ENCODE data around the gene ZNRF1.
A peak's percentile ranks its signal among the peaks of the same experiment; 100 is the strongest.

Gene ZNRF1

GRCh38 chr16:75093598-75094540 is 95.0 kb downstream of the ZNRF1 start:
- H3K4me3 Mint-ChIP-seq: no peak overlapping the region

GRCh38 chr16:75095204-75095621 is 96.4 kb downstream of the ZNRF1 start:
- no peak for DNase-seq
- peaks cover 67% of the 10 kb centered on the region for H3K4me1 Mint-ChIP-seq (ENCODE audit: low read depth)
- peak overlapping the region; percentile 0 for H3K27ac Mint-ChIP-seq
- H3K27me3 Mint-ChIP-seq: no peaks in the 10 kb centered on the region
- H3K4me3 Mint-ChIP-seq: no peak overlapping the region
- H3K36me3 Mint-ChIP-seq (ENCODE audit: low read depth): peaks cover 15% of the 10 kb centered on the region
- no peaks in the 10 kb centered on the region for H3K9me3 Mint-ChIP-seq

More at GRCh38 chr16:75093598-75094540, 95.0 kb downstream of the ZNRF1 start:
- Mint-ChIP-seq H3K27ac (peak overlapping the region; percentile 59), H3K27me3 (no peaks in the 10 kb centered on the region), H3K36me3 (ENCODE audit: low read depth) (peaks cover 15% of the 10 kb centered on the region), H3K9me3 (no peaks in the 10 kb centered on the region), H3K4me1 (ENCODE audit: low read depth) (peaks cover 63% of the 10 kb centered on the region)
- no peak for DNase-seq

DNA sequence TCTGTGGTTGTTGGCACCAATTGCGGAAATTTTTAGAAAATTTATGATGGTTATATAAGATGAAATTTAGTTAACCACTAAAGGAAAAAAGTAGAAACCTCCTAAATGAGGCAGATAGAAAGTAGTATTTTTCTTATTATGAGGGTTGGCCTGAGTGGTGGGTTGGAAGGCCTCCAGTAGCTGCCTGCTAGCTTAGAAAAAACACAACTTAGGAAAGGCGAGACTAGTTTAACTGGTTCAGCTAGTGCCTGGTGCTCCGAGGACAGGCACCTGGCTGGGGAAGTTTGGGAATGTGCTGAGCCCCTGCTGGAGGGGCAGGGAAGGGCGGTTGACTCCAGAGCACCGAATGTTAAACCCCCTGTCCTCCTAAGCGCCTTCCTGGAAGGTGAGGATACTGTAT is 97.8 kb downstream of the ZNRF1 start:
- no peaks in the 10 kb centered on the region for H3K9me3 Mint-ChIP-seq
- H3K4me1 Mint-ChIP-seq (ENCODE audit: low read depth): peaks cover 72% of the 10 kb centered on the region
- H3K27ac Mint-ChIP-seq: peak overlapping the region; percentile 88
- no peak for DNase-seq
- peak overlapping the region; percentile 15 for H3K4me3 Mint-ChIP-seq
- H3K27me3 Mint-ChIP-seq: no peaks in the 10 kb centered on the region
- peaks cover 15% of the 10 kb centered on the region for H3K36me3 Mint-ChIP-seq (ENCODE audit: low read depth)

DNA sequence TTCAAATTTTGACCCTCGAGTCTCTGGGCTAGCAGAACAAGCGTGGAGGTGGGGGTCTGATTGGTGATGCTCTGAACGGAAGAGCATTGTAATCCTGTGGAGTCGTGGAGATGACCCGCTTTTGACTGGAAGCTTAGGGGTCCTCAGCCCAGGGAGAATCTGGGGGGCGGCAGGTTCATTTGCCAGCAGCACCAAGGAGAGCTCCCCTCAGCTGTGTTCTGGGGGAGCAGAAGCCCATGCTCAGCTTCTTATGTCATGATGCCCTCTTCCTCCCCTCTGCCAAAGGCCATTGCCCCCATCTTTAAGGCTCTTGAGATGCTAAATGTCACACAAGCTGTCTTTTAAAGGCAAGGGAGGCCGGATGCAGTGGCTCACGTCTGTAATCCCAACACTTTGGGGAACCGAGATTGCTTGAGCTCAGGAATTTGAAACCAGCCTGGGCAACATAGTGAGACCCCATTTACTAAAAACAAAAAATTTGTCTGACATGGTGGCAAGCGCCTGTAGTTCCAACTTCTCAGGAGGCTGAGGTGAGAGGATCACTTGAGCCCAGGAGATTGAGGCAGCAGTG is 98.5 kb downstream of the ZNRF1 start:
- Mint-ChIP-seq H3K4me1 (ENCODE audit: low read depth) (peaks cover 72% of the 10 kb centered on the region), H3K36me3 (ENCODE audit: low read depth) (peaks cover 15% of the 10 kb centered on the region), H3K4me3 (peak overlapping the region; percentile 15), H3K27me3 (no peaks in the 10 kb centered on the region), H3K9me3 (no peaks in the 10 kb centered on the region), H3K27ac (peak overlapping the region; percentile 88)
- DNase-seq: no peak

DNA sequence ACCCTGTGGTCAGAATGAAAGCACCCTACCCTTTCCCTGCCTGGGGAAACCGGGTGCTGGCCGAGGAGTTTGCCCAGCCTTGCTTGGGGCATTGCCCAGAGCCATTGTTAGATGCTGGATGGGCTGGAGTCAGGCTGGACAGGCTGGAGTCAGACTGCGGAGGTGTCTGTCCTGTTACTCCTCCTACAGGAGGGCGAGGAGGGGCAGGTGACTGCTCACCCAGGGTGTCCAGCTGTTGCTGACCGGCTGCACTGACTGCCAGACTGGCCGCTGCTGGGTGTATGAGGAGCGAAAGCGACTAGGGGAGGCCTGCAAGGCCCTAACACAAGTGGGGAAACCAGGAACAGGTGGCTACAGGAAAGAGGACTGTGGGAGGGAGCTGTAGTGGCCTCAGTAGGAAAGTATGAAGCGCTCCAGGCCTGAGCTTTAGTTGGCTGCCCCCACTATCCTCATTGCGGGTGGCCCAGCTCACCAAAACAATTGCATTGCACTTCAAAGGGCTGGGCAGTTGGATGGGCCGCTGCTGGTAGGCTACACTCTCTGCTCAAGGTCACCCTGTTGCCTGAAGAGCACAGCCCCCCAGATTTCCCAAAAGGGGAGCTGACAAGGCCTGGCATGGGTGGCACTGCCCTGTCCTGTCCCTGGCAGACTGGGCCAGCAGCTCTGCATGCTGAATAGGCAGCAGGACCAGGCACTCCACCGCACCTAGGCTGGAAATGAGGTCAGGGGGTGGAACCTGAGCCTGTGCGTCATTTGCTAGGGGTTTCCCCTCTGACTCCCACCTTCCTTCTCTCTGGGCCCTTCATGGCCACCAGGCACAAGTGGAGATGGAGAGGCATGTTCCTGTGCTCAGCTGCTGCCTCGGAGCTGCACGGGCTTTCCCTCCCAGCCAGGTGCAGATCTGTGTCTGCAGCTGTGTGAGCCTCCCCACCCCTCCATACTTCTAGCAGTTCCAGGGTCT is 99.4 kb downstream of the ZNRF1 start:
- Mint-ChIP-seq H3K9me3 (no peaks in the 10 kb centered on the region), H3K36me3 (ENCODE audit: low read depth) (peaks cover 20% of the 10 kb centered on the region), H3K4me1 (ENCODE audit: low read depth) (peaks cover 65% of the 10 kb centered on the region), H3K27me3 (no peaks in the 10 kb centered on the region), H3K27ac (peak overlapping the region; percentile 92), H3K4me3 (peak overlapping the region; percentile 63)
- DNase-seq: peak; percentile 81

GRCh38 chr16:75099075-75099667 is 100.3 kb downstream of the ZNRF1 start:
- Mint-ChIP-seq H3K27me3 (no peaks in the 10 kb centered on the region), H3K9me3 (peaks cover 3% of the 10 kb centered on the region), H3K27ac (peak overlapping the region; percentile 92), H3K4me3 (peak overlapping the region; percentile 63), H3K36me3 (ENCODE audit: low read depth) (peaks cover 20% of the 10 kb centered on the region), H3K4me1 (ENCODE audit: low read depth) (peaks cover 62% of the 10 kb centered on the region)
- DNase-seq: no peak

DNA sequence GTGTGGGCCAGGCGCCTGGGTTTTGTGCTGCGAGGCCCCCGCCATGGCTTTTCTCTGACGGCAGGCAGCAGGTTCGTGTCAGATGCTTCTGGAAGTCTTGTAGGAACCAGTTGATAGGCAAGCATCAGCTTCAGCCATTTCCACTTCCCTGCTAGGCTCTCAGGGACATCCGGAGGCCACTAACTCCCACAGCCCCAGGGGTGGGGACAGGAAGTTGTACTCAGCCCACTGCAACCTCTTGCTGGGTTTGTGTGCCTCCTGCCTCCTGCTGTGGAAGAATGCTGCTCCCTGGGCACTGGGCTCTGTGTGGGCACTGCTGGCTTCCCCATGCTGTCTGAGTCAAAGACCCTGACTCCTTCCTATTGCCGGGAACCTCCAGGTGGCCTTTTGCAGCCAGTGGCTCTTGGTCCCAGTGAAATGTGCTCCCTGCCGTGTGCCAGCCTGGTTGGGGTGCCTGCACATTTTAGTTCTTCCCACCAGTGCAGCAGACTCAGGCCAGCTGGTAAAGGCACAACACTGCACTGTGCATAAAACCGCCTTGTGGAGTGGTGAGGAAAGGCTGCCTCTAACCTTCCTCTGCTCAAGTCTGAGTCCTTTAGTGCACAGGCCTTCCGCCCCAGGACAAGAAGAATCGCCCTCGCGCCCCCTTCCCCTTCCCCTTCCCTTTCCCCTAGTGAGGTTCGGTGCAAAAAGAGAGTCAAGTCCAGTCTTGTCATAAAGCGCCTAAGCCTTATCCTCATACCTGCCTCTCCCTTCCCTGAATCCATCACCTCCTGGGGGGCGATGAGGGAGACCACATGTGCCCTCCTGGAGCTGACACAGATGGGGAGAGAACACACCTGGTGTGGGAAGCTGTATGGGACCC is 101.1 kb downstream of the ZNRF1 start:
- peaks cover 24% of the 10 kb centered on the region for H3K36me3 Mint-ChIP-seq (ENCODE audit: low read depth)
- peaks cover 67% of the 10 kb centered on the region for H3K4me1 Mint-ChIP-seq (ENCODE audit: low read depth)
- DNase-seq: peak; percentile 66
- H3K9me3 Mint-ChIP-seq: peaks cover 5% of the 10 kb centered on the region
- H3K27ac Mint-ChIP-seq: peak overlapping the region; percentile 92
- H3K4me3 Mint-ChIP-seq: peak overlapping the region; percentile 63
- H3K27me3 Mint-ChIP-seq: no peaks in the 10 kb centered on the region

- H3K9me3 Mint-ChIP-seq: peaks cover 5% of the 10 kb centered on the region
- H3K4me3 Mint-ChIP-seq: no peak overlapping the region
- DNase-seq: no peak
- peaks cover 70% of the 10 kb centered on the region for H3K4me1 Mint-ChIP-seq (ENCODE audit: low read depth)
- no peaks in the 10 kb centered on the region for H3K27me3 Mint-ChIP-seq
- H3K36me3 Mint-ChIP-seq (ENCODE audit: low read depth): peaks cover 27% of the 10 kb centered on the region
- peak overlapping the region; percentile 92 for H3K27ac Mint-ChIP-seq
These were observed 101.8 kb downstream of the ZNRF1 start for GRCh38 chr16:75100603-75100990.

GRCh38 chr16:75101635-75102034 is 102.8 kb downstream of the ZNRF1 start:
- peaks cover 69% of the 10 kb centered on the region for H3K4me1 Mint-ChIP-seq (ENCODE audit: low read depth)
- H3K9me3 Mint-ChIP-seq: peaks cover 5% of the 10 kb centered on the region
- H3K27me3 Mint-ChIP-seq: no peaks in the 10 kb centered on the region
- no peak for DNase-seq
- no peak overlapping the region for H3K4me3 Mint-ChIP-seq
- H3K36me3 Mint-ChIP-seq (ENCODE audit: low read depth): peaks cover 34% of the 10 kb centered on the region
- peak overlapping the region; percentile 6 for H3K27ac Mint-ChIP-seq

DNA sequence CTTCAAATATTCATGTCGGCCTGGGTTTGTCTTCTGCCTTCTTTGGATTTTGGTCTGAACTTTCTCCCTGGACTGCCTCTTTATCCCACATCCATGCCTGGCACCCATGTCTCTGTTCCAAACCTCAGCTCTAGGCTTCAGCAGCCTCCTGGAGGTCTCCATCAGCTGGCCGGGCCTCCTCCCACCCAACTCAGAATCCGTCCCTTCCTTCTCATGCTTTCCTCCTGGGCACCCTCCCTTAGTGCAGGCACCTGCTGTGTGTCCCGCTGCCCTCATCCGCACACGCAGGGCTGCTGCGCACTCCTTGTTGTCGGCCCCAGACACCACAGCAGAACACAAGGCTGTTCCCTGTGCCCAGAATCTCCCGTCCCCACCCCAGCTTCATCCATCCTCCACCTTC is 103.8 kb downstream of the ZNRF1 start:
- Mint-ChIP-seq H3K27me3 (no peaks in the 10 kb centered on the region), H3K4me1 (ENCODE audit: low read depth) (peaks cover 69% of the 10 kb centered on the region), H3K27ac (no peak overlapping the region), H3K4me3 (no peak overlapping the region), H3K9me3 (peaks cover 5% of the 10 kb centered on the region), H3K36me3 (ENCODE audit: low read depth) (peaks cover 36% of the 10 kb centered on the region)
- DNase-seq: no peak

- DNase-seq: no peak
- peaks cover 67% of the 10 kb centered on the region for H3K4me1 Mint-ChIP-seq (ENCODE audit: low read depth)
- H3K27ac Mint-ChIP-seq: no peak overlapping the region
- no peak overlapping the region for H3K4me3 Mint-ChIP-seq
- peaks cover 38% of the 10 kb centered on the region for H3K36me3 Mint-ChIP-seq (ENCODE audit: low read depth)
- H3K27me3 Mint-ChIP-seq: no peaks in the 10 kb centered on the region
- peaks cover 5% of the 10 kb centered on the region for H3K9me3 Mint-ChIP-seq
These were observed 105.2 kb downstream of the ZNRF1 start for GRCh38 chr16:75103994-75104393.

GRCh38 chr16:75104836-75105235 is 106.0 kb downstream of the ZNRF1 start:
- Mint-ChIP-seq H3K27me3 (no peaks in the 10 kb centered on the region), H3K4me1 (ENCODE audit: low read depth) (peaks cover 67% of the 10 kb centered on the region), H3K4me3 (no peak overlapping the region), H3K36me3 (ENCODE audit: low read depth) (peaks cover 38% of the 10 kb centered on the region), H3K9me3 (peaks cover 5% of the 10 kb centered on the region), H3K27ac (no peak overlapping the region)
- DNase-seq: no peak

- DNase-seq: no peak
- Mint-ChIP-seq H3K9me3 (peaks cover 5% of the 10 kb centered on the region), H3K4me1 (ENCODE audit: low read depth) (peaks cover 67% of the 10 kb centered on the region), H3K27me3 (no peaks in the 10 kb centered on the region), H3K36me3 (ENCODE audit: low read depth) (peaks cover 38% of the 10 kb centered on the region), H3K4me3 (no peak overlapping the region), H3K27ac (no peak overlapping the region)
These were observed 106.7 kb downstream of the ZNRF1 start for GRCh38 chr16:75105306-75106061.
